ENCODE measurements around the gene SMYD4. TPM values are rescaled to one million over a fixed set of nuclear protein-coding genes. Genes with fewer than 3 reads are reported as not detected.

SMYD4 gene
- polyA plus RNA-seq, 3 donors from 2014 or later = 7.8 to 17.5 (median 8.2) TPM

DNA sequence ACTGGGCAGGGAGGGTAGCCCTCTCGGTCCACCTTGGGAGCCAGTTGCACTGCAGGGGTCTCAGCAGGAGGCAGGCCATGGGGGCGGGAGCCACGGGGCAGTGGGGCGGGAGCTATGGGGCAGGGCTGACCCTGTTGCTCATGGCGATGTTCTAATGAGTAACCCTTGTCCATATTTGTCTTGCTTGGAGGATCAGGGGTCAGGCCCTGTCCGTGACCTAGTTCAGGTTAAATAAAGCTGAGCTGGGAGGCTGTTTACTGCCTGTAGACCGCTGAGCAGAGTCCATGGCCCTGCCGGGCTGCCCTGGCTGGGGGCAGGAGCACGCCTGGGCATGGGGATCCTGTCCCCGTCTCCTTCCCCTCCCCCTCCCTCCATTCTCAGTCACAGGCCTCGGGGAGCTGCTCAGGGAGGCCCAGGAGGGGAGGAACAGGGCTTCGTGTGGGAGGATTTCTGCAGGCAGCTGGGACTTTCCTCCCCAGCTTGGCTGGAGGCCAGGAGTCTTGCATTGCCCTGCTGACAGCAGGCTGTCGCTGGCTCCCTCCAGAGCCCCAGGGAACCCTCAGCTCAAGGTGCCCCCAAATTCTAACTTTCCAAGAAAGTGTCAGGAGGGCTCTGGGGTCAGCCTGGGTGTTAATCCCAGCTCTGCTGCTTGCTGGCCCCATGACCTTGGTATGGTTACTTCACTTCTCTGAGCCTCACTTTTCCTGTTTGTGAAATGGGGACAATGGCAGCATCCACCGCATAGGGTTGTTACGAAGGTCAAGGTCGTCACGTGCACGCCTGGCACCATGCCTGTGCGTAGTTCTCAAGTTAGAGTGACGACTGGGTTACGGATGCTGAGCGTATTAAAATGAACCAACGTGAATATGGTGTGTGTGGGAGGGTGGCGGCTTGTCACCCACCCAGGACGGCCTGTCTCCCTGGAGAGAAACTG, 93.1 kb downstream of the SMYD4 start:
- no peak for DNase-seq
- H3K27ac Mint-ChIP-seq = peak overlapping the region in 1 of 6 donors; percentile 5
- H3K9me3 Mint-ChIP-seq = no peaks in the 10 kb centered on the region
- H3K4me1 Mint-ChIP-seq = no peaks in the 10 kb centered on the region
- peaks cover 0 to 8% (median 6%) of the 10 kb centered on the region in 3 donors for H3K36me3 Mint-ChIP-seq
- peaks cover 0 to 1% (median 0%) of the 10 kb centered on the region in 3 donors for H3K27me3 Mint-ChIP-seq (ENCODE audit: low read depth in 3 of 3)
- no peak overlapping the region for H3K4me3 Mint-ChIP-seq

DNA sequence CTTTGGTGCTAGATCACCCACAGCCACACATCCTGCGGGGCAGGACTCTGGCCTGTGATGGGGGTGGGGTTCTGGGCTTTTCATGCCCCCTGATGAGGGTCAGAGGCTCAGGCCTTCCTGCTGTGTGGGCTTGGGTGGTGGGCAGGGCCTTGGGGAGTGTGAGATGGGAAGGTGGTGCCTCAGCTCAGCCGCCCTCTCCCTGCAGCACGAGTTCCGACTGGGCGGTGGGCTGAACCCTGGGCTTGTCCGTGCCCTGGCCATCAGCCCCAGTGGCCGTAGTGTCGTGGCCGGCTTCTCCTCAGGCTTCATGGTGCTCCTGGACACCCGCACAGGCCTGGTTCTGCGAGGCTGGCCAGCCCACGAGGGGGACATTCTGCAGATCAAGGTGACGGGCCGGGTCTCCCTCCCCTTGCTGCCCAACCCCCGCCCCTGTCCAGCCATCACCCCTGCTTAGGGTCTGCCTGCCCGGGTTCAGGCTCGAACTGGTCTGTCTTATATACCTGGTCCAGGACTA, 93.8 kb downstream of the SMYD4 start:
- no peaks in the 10 kb centered on the region for H3K9me3 Mint-ChIP-seq
- no peaks in the 10 kb centered on the region for H3K4me1 Mint-ChIP-seq
- peaks cover 0 to 8% (median 6%) of the 10 kb centered on the region in 3 donors for H3K36me3 Mint-ChIP-seq
- no peak overlapping the region for H3K27ac Mint-ChIP-seq
- no peak for DNase-seq
- no peak overlapping the region for H3K4me3 Mint-ChIP-seq
- peaks cover 0 to 1% (median 0%) of the 10 kb centered on the region in 3 donors for H3K27me3 Mint-ChIP-seq (ENCODE audit: low read depth in 3 of 3)

DNA sequence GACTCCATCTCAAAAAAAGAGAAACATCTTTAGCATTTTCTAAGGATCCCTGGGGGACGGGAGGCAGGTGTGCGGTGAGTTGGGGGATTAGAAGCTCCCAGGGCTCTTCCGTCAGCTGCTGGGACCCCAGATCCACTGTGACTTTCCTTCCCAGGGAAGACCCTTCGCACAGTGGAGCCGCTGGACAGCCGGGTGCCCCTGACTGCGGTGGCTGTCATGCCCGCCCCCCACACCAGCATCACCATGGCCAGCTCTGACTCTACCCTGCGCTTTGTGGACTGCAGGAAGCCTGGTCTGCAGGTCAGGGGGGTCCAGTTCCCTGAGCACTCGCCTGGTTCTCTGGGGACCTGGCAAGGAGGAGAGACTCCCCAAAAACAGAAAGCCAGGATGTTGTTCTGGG, 94.3 kb downstream of the SMYD4 start:
- no peak overlapping the region for H3K27ac Mint-ChIP-seq
- no peak overlapping the region for H3K4me3 Mint-ChIP-seq
- H3K9me3 Mint-ChIP-seq = no peaks in the 10 kb centered on the region
- no peaks in the 10 kb centered on the region for H3K4me1 Mint-ChIP-seq
- DNase-seq = no peak
- peaks cover 0 to 1% (median 0%) of the 10 kb centered on the region in 3 donors for H3K27me3 Mint-ChIP-seq (ENCODE audit: low read depth in 3 of 3)
- peaks cover 0 to 8% (median 6%) of the 10 kb centered on the region in 3 donors for H3K36me3 Mint-ChIP-seq

DNA sequence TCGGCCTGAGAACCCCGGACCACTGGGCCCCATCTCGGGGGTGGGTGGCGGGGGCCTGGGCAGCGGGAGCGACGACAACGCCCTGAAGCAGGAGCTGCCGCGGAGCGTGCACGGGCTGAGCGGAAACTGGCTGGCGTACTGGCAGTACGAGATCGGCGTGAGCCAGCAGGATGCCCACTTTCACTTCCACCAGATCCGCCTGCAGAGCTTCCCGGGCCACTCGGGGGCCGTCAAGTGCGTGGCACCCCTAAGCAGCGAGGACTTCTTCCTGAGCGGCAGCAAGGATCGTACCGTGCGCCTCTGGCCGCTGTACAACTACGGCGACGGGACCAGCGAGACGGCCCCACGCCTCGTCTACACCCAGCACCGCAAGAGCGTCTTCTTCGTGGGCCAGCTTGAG, 95.9 kb downstream of the SMYD4 start:
- Mint-ChIP-seq H3K4me3 (no peak overlapping the region), H3K36me3 (peaks cover 4 to 15% (median 13%) of the 10 kb centered on the region in 3 donors), H3K9me3 (no peaks in the 10 kb centered on the region), H3K27me3 (ENCODE audit: low read depth in 3 of 3) (peaks cover 0 to 1% (median 1%) of the 10 kb centered on the region in 3 donors), H3K4me1 (peaks cover 8 to 12% of the 10 kb centered on the region in 2 donors), H3K27ac (no peak overlapping the region)
- no peak for DNase-seq

DNA sequence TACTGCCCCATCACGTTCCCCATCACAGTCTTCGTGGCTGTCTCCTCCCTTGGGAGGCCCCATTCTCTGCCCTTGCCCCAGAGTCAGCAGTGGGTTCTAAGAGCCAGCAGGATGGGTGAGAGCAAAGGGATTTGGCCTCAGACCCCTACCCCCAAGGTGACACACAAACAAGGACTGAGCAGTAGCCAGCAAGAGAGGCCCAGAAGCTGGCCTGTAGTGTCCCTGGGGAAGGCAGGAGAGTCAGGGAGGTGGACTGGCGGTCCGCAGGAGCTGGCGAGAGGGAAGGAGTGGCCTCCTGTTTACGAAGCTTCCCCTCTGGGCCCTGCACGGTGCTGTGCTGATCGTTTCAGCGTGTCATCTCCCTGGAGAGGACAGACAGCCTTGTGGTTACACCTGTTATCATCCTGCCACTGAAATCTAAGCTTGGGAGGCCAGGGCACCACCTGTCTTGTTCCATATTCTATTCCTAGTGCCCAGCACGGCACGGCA, 96.8 kb downstream of the SMYD4 start:
- H3K9me3 Mint-ChIP-seq = no peaks in the 10 kb centered on the region
- no peak overlapping the region for H3K4me3 Mint-ChIP-seq
- peaks cover 4 to 15% (median 13%) of the 10 kb centered on the region in 3 donors for H3K36me3 Mint-ChIP-seq

DNA sequence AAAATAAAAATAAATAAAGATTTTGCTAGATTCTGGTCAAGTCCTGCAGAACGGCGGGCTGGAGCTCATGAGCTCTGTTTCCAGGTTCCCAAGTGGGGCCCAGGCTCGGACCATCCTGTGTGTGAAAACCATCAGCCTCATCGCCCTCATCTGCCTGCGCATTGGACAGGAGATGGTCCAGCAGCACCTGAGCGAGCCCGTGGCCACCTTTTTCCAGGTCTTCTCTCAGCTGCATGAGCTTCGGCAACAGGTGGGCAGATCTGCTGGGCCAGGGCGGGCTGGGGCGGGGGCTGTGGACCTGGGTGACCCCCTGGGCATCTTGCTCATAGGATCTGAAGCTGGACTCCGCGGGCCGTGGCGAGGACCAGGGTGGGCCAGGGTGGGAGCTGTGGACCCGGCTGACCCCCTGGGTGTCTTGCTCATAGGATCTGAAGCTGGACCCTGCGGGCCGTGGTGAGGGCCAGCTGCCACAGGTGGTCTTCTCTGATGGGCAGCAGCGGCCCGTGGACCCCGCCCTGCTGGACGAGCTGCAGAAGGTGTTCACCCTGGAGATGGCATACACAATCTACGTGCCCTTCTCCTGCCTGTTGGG, 97.4 kb downstream of the SMYD4 start:
- H3K36me3 Mint-ChIP-seq = peaks cover 4 to 15% (median 13%) of the 10 kb centered on the region in 3 donors
- H3K27ac Mint-ChIP-seq = no peak overlapping the region

More for the DNA sequence above, 96.8 kb downstream of the SMYD4 start:
- peaks cover 0 to 1% (median 1%) of the 10 kb centered on the region in 3 donors for H3K27me3 Mint-ChIP-seq (ENCODE audit: low read depth in 3 of 3)
- peaks cover 14 to 17% of the 10 kb centered on the region in 2 donors for H3K4me1 Mint-ChIP-seq
- peak overlapping the region in 1 of 6 donors; percentile 70 for H3K27ac Mint-ChIP-seq
- DNase-seq = no peak

DNA sequence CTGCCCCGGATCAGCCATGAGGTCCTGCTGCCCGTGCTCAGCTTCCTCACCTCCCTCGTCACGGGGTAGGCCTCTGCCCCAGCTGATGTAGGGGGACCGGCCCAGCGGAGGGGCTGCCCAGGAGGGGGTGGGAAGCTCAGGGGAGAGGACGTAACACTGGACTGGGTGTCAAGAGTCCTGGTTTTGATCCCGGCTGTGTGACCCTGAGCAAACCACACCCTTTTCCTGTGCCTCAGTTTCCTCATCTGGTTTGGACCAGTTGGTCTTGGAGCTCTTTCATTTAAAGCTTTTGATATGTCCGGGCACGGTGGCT, 98.6 kb downstream of the SMYD4 start:
- no peaks in the 10 kb centered on the region for H3K9me3 Mint-ChIP-seq
- peaks cover 4 to 15% (median 10%) of the 10 kb centered on the region in 3 donors for H3K36me3 Mint-ChIP-seq
- DNase-seq = no peak
- no peak overlapping the region for H3K4me3 Mint-ChIP-seq
- no peak overlapping the region for H3K27ac Mint-ChIP-seq
- peaks cover 15 to 17% of the 10 kb centered on the region in 2 donors for H3K4me1 Mint-ChIP-seq
- H3K27me3 Mint-ChIP-seq (ENCODE audit: low read depth in 3 of 3) = peaks cover 0 to 3% (median 1%) of the 10 kb centered on the region in 3 donors

More for the DNA sequence above, 97.4 kb downstream of the SMYD4 start:
- no peak for DNase-seq
- H3K27me3 Mint-ChIP-seq (ENCODE audit: low read depth in 3 of 3) = peaks cover 0 to 1% (median 1%) of the 10 kb centered on the region in 3 donors
- H3K9me3 Mint-ChIP-seq = no peaks in the 10 kb centered on the region
- H3K4me3 Mint-ChIP-seq = no peak overlapping the region
- H3K4me1 Mint-ChIP-seq = peaks cover 14 to 17% of the 10 kb centered on the region in 2 donors

DNA sequence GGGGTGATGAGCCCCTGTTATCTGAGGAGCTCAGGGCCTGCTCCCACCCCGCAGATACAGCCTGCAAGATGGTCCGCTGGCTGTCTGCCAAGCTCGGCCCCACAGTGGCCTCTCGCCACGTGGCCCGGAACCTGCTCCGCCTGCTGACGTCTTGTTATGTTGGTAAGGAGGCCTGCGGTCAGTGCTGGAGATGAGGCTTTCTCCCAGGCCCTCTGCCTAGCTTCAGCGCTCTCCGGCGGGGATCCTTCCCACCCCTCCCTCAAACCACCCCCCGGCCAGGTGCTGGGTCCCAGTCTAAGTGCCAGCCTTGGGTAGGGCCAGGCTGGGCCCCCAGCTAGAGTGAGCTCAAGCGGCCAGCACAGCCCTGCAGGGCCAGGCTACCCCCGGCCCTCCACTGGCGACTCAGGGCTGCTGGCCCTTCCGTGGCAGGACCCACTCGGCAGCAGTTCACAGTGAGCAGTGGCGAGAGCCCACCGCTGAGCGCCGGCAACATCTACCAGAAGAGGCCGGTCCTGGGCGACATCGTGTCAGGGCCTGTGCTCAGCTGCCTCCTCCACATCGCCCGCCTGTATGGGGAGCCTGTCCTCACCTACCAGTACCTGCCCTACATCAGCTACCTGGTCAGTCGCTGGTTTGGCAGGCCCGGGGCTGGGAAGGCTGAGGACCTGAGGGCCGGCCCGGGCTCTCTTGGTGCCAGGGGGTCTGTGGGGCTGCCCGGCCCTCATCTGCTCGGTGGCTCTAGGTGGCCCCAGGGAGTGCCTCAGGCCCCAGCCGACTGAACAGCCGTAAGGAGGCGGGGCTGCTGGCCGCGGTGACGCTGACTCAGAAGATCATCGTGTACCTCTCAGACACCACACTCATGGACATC, 99.1 kb downstream of the SMYD4 start:
- no peak overlapping the region for H3K4me3 Mint-ChIP-seq
- DNase-seq = no peak
- peaks cover 1 to 3% (median 2%) of the 10 kb centered on the region in 3 donors for H3K27me3 Mint-ChIP-seq (ENCODE audit: low read depth in 3 of 3)
- H3K9me3 Mint-ChIP-seq = no peaks in the 10 kb centered on the region
- H3K36me3 Mint-ChIP-seq = peaks cover 4 to 16% (median 10%) of the 10 kb centered on the region in 3 donors
- peaks cover 17 to 21% of the 10 kb centered on the region in 2 donors for H3K4me1 Mint-ChIP-seq
- H3K27ac Mint-ChIP-seq = no peak overlapping the region

DNA sequence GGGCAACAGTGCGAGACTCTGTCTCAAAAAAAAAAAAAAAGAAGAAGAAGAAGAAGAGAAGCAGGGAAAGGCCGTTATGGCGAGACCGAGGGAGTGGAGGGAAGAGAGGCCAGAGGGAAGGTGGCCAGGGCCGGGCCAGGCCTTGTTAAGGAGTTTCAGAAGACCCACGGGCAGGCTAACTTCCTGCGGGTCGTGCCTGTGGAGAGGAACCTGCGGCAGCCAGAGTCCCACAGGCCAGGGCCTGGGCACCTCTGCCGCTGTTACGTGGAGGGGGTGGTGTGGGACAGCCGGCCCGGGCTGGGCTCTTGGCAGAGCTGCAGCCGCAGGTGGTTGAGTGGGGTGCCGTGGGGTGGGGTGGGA, 99.8 kb downstream of the SMYD4 start:
- H3K4me1 Mint-ChIP-seq = peaks cover 22 to 24% of the 10 kb centered on the region in 2 donors
- H3K4me3 Mint-ChIP-seq = no peak overlapping the region
- H3K9me3 Mint-ChIP-seq = no peaks in the 10 kb centered on the region
- peaks cover 4 to 18% (median 10%) of the 10 kb centered on the region in 3 donors for H3K36me3 Mint-ChIP-seq
- H3K27me3 Mint-ChIP-seq (ENCODE audit: low read depth in 3 of 3) = peaks cover 1 to 5% (median 3%) of the 10 kb centered on the region in 3 donors
- peak overlapping the region in 2 of 6 donors; percentile 7 to 71 for H3K27ac Mint-ChIP-seq
- DNase-seq = no peak

Other genes starting within 250 kb of the SMYD4 start
- gene SLC43A2, start 201.1 kb downstream of the SMYD4 start, polyA plus RNA-seq = 1 to 10 TPM; 3.6 to 8.3 (median 4.5) TPM
- gene SCARF1, start 184.2 kb downstream of the SMYD4 start, polyA plus RNA-seq = under 1 TPM; 0.12 to 0.95 (median 0.64) TPM
- 10 to 100 TPM in 1 of 3 donors, 1 to 10 TPM in 2; 5.0 to 12.7 (median 9.2) TPM for gene RILP, start 180.0 kb downstream of the SMYD4 start, polyA plus RNA-seq
- 100 to 1,000 TPM in 1 of 3 donors, 10 to 100 TPM in 2; 57.0 to 198 (median 84.1) TPM for gene PRPF8, start 145.0 kb downstream of the SMYD4 start, polyA plus RNA-seq
- gene TLCD2, start 119.5 kb downstream of the SMYD4 start, polyA plus RNA-seq = under 1 TPM in 1 of 3 donors, not detected in 2; 0.04 TPM
- 10 to 100 TPM in 1 of 3 donors, 1 to 10 TPM in 2; 5.8 to 27.2 (median 6.4) TPM for gene WDR81, start 105.2 kb downstream of the SMYD4 start, polyA plus RNA-seq
- under 1 TPM in 1 of 3 donors, not detected in 2; 0.76 TPM for gene SERPINF2, start 87.0 kb downstream of the SMYD4 start, polyA plus RNA-seq
- gene SERPINF1, start 67.8 kb downstream of the SMYD4 start, polyA plus RNA-seq = 1 to 10 TPM; 2.1 to 9.6 (median 3.3) TPM
- 100 to 1,000 TPM in 1 of 3 donors, 10 to 100 TPM in 2; 82.6 to 102 (median 89.4) TPM for gene RPA1, start 103 bp upstream of the SMYD4 start, polyA plus RNA-seq
- gene RTN4RL1, start 195.4 kb upstream of the SMYD4 start, polyA plus RNA-seq = under 1 TPM in 1 of 3 donors, not detected in 2; 0.37 TPM
- gene DPH1, start 200.3 kb upstream of the SMYD4 start, polyA plus RNA-seq = 10 to 100 TPM; 18.6 to 26.4 (median 21.4) TPM
- 100 to 1,000 TPM in 2 of 3 donors, 10 to 100 TPM in 1; 90.6 to 107 (median 104) TPM for gene OVCA2, start 212.1 kb upstream of the SMYD4 start, polyA plus RNA-seq
- 1 to 10 TPM in 2 of 3 donors, under 1 TPM in 1; 0.90 to 5.9 (median 1.2) TPM for gene HIC1, start 225.2 kb upstream of the SMYD4 start, polyA plus RNA-seq

Measured in immature natural killer cell (primary cell).